ENCODE measurements around the gene WNT3. TPM values are rescaled to one million over a fixed set of nuclear protein-coding genes. Genes with fewer than 3 reads are reported as not detected.

WNT3 gene
- total and polyA plus RNA-seq, 4 donors: 0.74 to 2.9 (median 1.4) TPM

DNA sequence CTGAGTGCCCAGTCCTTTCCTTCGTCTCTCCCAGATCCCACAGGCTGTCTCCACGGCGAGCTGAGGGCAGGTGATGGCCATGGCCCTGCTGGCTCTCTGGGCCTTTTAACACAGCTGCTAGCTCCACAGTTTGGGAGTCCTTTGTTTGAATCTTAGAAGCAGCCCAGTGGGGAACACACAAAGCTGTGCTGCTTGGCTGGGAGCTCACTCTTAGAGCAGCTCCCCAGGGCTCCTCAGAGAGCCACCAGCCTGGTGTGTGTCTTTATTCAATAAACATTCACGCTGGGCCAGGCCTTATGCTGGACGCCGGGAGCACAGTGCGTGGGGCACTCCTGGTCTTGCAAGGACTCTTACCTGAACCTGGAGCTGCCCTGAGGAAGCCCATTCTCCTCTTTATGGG lies 29.7 kb downstream of the WNT3 start:
- ATAC-seq (ENCODE audit: insufficient read depth, low FRiP score): no peak
- Histone ChIP-seq H3K27me3 (ENCODE audit: control insufficient read depth in 3 of 3, insufficient read depth in 3 of 3, low read length in 2 of 3) (peaks cover 0 to 5% (median 5%) of the 10 kb centered on the region in 3 donors), H3K9me3 (ENCODE audit: control insufficient read depth in 4 of 4, insufficient read depth in 3 of 4, low read length in 3 of 4) (peaks cover 0 to 11% (median 0%) of the 10 kb centered on the region in 4 donors), H3K4me1 (ENCODE audit: control insufficient read depth in 5 of 5, insufficient read depth in 5 of 5, low read length in 5 of 5) (no peaks in the 10 kb centered on the region), H3K27ac (ENCODE audit: low read depth in 1 of 2, low read length in 1 of 2) (no peak overlapping the region), H3K4me3 (no peak overlapping the region), H3K9ac (ENCODE audit: insufficient read depth in 1 of 2, low read length in 2 of 2) (no peak overlapping the region), H3K36me3 (ENCODE audit: control insufficient read depth in 4 of 4, insufficient read depth in 4 of 4, low read length in 4 of 4) (no peaks in the 10 kb centered on the region)
- TF ChIP-seq, protein P1, sequence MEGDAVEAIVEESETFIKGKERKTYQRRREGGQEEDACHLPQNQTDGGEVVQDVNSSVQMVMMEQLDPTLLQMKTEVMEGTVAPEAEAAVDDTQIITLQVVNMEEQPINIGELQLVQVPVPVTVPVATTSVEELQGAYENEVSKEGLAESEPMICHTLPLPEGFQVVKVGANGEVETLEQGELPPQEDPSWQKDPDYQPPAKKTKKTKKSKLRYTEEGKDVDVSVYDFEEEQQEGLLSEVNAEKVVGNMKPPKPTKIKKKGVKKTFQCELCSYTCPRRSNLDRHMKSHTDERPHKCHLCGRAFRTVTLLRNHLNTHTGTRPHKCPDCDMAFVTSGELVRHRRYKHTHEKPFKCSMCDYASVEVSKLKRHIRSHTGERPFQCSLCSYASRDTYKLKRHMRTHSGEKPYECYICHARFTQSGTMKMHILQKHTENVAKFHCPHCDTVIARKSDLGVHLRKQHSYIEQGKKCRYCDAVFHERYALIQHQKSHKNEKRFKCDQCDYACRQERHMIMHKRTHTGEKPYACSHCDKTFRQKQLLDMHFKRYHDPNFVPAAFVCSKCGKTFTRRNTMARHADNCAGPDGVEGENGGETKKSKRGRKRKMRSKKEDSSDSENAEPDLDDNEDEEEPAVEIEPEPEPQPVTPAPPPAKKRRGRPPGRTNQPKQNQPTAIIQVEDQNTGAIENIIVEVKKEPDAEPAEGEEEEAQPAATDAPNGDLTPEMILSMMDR (IDR thresholded peaks at IDR 0.05; ENCODE audit: control extremely low read depth, extremely low read depth): no peak
- WGBS, 2 donors: 89 to 90% methylated on average over 7 of the region's 7 CpGs
- no peak for DNase-seq

GRCh38 chr17:46788300-46788699 lies 30.2 kb downstream of the WNT3 start:
- TF ChIP-seq, protein P1 (IDR thresholded peaks at IDR 0.05; ENCODE audit: control extremely low read depth, extremely low read depth): no peak
- Histone ChIP-seq H3K4me3 (no peak overlapping the region), H3K27me3 (ENCODE audit: control insufficient read depth in 3 of 3, insufficient read depth in 3 of 3, low read length in 2 of 3) (peaks cover 0 to 5% (median 2%) of the 10 kb centered on the region in 3 donors), H3K36me3 (ENCODE audit: control insufficient read depth in 4 of 4, insufficient read depth in 4 of 4, low read length in 4 of 4) (no peaks in the 10 kb centered on the region), H3K9ac (ENCODE audit: insufficient read depth in 1 of 2, low read length in 2 of 2) (no peak overlapping the region), H3K4me1 (ENCODE audit: control insufficient read depth in 5 of 5, insufficient read depth in 5 of 5, low read length in 5 of 5) (no peaks in the 10 kb centered on the region), H3K27ac (ENCODE audit: low read depth in 1 of 2, low read length in 1 of 2) (no peak overlapping the region), H3K9me3 (ENCODE audit: control insufficient read depth in 4 of 4, insufficient read depth in 3 of 4, low read length in 3 of 4) (peaks cover 0 to 11% (median 0%) of the 10 kb centered on the region in 4 donors)
- no peak for ATAC-seq (ENCODE audit: insufficient read depth, low FRiP score)
- DNase-seq: no peak
- 88 to 93% methylated on average over 5 of the region's 5 CpGs for WGBS, 2 donors

DNA sequence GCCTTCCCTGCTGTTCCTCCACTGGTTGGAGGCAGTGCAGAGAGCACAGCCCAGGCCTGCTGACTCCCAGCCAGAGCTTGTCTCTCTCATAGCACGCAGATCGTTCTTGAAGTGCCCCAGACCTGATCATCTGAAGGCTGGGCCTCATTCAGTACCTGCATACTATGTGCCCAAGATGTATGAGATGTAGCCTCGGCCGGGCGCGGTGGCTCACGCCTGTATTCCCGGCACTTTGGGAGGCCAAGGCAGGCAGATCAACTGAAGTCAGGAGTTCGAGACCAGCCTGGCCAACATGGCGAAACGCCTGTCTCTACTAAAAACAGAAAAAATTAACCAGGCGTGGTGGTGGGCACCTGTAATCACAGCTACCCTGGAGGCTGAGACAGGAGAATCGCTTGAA lies 31.0 kb downstream of the WNT3 start:
- ATAC-seq (ENCODE audit: insufficient read depth, low FRiP score) (no peak), DNase-seq (no peak)
- Histone ChIP-seq H3K9ac (ENCODE audit: insufficient read depth in 1 of 2, low read length in 2 of 2) (no peak overlapping the region), H3K4me3 (no peak overlapping the region), H3K27me3 (ENCODE audit: control insufficient read depth in 3 of 3, insufficient read depth in 3 of 3, low read length in 2 of 3) (peaks cover 0 to 5% (median 2%) of the 10 kb centered on the region in 3 donors), H3K27ac (ENCODE audit: low read depth in 1 of 2, low read length in 1 of 2) (no peak overlapping the region), H3K9me3 (ENCODE audit: control insufficient read depth in 4 of 4, insufficient read depth in 3 of 4, low read length in 3 of 4) (peaks cover 0 to 11% (median 0%) of the 10 kb centered on the region in 4 donors), H3K36me3 (ENCODE audit: control insufficient read depth in 4 of 4, insufficient read depth in 4 of 4, low read length in 4 of 4) (no peaks in the 10 kb centered on the region), H3K4me1 (ENCODE audit: control insufficient read depth in 5 of 5, insufficient read depth in 5 of 5, low read length in 5 of 5) (no peaks in the 10 kb centered on the region)
- TF ChIP-seq, protein P1 (IDR thresholded peaks at IDR 0.05; ENCODE audit: control extremely low read depth, extremely low read depth): no peak
- 94 to 97% methylated on average over 13 of the region's 13 CpGs for WGBS, 2 donors

DNA sequence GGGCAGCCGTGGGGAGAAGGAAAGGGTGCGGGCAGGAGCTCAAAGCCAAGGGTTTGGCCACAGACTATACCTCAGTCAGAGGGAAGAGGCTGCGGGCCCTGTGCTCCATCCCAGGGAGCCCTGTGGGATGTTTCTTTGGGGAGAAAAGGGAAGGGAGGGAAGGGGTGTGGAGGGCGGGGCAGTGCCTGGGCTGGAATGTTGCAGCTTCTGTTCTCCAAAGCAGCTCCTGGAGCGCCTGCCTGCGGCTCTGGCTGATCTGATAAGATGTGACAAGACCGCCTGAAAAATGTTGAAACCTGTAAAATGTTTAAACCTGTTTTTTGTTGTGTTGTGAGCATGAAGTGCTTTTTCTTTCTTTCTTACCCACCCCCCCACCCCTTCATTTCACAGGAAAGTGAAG lies 32.8 kb downstream of the WNT3 start:
- Histone ChIP-seq H3K27me3 (ENCODE audit: control insufficient read depth in 3 of 3, insufficient read depth in 3 of 3, low read length in 2 of 3) (peaks cover 0 to 5% (median 2%) of the 10 kb centered on the region in 3 donors), H3K9ac (ENCODE audit: insufficient read depth in 1 of 2, low read length in 2 of 2) (no peak overlapping the region), H3K36me3 (ENCODE audit: control insufficient read depth in 4 of 4, insufficient read depth in 4 of 4, low read length in 4 of 4) (no peaks in the 10 kb centered on the region), H3K4me1 (ENCODE audit: control insufficient read depth in 5 of 5, insufficient read depth in 5 of 5, low read length in 5 of 5) (no peaks in the 10 kb centered on the region), H3K27ac (ENCODE audit: low read depth in 1 of 2, low read length in 1 of 2) (no peak overlapping the region), H3K9me3 (ENCODE audit: control insufficient read depth in 4 of 4, insufficient read depth in 3 of 4, low read length in 3 of 4) (peaks cover 0 to 13% (median 0%) of the 10 kb centered on the region in 4 donors), H3K4me3 (no peak overlapping the region)
- no peak for ATAC-seq (ENCODE audit: insufficient read depth, low FRiP score)
- 58 to 75% methylated on average over 7 of the region's 7 CpGs for WGBS, 2 donors
- no peak for DNase-seq
- TF ChIP-seq, protein P1 (IDR thresholded peaks at IDR 0.05; ENCODE audit: control extremely low read depth, extremely low read depth): no peak
